ENCODE data around the gene ELMOD1. TPM values are rescaled to one million over a fixed set of nuclear protein-coding genes. Genes with fewer than 3 reads are reported as not detected.

ELMOD1 gene
- polyA plus RNA-seq, 1 donor = 0.12 TPM

DNA sequence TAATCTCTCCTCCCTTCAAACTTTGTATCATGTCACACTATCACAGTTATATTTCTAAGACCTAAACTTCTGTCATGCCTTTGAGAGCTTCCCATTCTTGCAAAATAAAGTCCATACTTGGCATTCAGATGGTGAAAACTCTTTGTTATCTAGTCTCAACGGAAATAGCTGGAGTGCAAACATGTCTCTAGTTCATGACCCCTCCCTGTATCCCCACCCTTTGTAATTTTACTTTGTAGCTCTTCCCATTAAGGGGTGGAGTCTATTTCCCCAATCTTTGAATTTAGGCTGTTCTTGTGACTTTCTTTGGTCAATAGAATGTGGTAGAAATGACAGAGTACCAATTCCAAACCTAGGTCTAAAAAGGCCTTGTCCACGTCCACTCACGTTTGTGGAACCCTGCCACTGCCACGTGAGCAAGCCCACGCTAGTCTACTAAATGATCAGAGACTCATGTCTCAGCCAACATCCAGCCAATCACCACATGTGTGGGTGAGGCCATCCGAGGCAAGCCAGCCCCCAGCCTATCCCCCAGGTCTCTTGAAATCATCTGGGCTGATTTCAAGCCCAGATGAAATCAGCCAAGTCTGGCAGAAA, 97.5 kb downstream of the ELMOD1 start:
- DNase-seq = no peak

GRCh38 chr11:107689317-107690202, 98.6 kb downstream of the ELMOD1 start:
- peak; percentile 62 for DNase-seq

DNA sequence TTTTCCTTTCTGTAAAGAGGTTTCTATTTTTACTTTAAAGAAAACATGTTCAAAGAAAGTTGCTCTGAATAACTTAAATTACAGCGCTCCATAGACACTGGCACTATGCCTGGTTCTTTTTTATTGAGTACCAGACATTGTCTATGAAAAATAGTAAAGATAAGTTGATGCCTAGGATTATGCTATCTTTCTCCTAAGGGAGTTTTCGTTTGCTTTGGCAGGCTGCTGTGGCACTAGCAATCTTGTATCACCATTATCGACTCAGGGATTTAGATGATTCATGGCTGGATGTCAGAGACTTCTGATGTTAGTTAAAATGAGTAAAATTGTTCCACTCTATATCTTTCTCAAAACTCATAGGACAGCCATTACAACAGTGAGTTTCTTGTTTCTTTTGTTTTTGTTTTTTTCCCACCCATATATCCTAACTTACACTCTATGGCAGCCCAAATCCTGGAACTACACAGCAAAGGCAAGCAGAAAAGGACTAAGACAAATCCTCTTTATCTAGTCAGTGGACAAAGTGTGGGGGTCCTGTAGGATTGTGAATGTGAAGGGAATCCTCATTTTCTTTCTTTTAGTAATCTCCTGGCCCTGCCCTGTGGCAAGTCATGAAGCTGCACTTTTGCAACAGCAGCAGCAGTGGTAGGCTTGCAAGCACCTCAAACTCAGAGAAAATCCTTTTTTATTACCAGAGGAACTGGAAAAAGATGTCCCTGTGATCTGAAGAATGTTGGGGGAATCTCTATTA, 100.2 kb downstream of the ELMOD1 start:
- no peak for DNase-seq

DNA sequence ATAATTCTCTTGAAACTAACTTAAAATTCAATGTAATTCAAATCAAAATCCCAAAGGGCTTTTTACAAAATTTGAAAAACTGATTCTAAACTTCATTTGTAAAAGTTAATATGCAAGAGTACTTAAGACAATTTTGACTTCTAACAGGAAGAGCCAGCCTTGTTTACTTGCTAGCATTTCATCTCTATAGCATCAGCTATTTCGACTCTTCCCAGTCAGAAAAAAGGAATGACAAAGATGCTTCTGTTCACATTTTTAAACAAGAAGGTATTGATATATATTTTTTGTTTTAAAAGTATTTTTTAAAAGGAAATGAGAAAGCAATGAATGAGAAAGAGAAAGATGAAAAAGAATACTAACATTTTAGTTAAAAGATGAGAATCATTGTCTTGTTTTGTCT, 104.5 kb downstream of the ELMOD1 start:
- DNase-seq = no peak

GRCh38 chr11:107696140-107696539, 105.2 kb downstream of the ELMOD1 start:
- DNase-seq = no peak

- no peak for DNase-seq
These were observed 106.3 kb downstream of the ELMOD1 start for GRCh38 chr11:107697291-107697690.

DNA sequence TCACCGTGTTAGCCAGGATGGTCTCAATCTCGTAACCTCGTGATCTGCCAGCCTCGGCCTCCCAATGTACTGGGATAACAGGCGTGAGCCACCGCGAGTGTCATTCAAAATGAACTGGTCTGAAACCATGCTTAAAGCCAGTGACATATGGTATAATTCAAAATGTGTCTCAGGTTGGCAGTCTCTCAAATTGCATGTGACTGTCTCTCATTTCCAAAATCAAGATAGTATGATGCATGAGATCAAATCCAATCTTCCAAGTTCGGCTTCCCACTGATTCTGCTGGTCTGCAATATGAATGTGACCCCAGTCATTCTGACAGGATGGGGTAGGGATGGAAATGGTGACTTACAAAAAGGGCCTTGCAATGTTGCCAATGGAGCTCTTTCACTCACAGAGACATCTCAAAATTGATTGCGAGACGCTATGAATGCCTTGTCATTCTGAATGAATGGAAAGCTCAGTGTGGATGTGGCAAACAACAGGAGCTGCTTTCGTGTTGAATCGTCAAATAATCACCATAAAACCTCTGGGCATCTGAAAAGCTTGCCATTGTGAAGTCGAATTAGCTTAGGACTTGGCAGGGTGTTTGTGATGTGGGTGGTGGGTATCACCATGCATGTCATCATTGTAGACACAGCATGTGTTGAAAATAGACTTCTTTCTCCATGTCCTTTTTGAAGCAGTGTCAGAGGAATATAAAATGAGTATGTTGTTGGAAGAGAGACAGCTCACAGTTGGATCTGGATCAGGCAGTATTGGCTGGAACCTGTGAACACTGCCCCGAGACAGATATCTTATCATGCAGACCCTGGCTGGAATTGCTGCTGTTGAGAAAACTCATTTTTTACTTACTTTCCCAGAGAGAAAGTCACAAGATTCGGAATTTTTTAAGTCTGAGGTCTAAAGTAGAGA, 108.7 kb downstream of the ELMOD1 start:
- no peak for DNase-seq

GRCh38 chr11:107702109-107702660, 111.2 kb downstream of the ELMOD1 start:
- no peak for DNase-seq

GRCh38 chr11:107702723-107703122, 111.8 kb downstream of the ELMOD1 start:
- no peak for DNase-seq

DNA sequence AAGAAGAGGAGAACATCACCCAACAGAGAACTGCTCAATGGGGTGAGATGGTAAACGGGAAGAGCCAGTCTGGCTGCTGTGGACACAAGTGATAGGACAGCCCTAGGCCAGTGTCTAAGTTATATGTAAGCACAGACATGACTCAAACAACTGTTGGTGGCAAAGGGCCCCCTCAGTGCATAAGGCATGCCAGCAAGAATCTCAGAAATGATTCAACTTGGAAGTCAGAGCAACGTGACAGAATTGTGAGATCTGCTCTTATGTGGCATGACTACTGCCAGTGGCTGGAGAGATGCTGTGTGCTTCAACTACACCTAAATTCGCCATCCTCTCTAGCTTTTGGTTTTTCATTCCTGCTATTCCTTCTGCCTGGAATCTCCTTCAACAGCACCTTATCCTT, 113.5 kb downstream of the ELMOD1 start:
- DNase-seq = no peak

DNA sequence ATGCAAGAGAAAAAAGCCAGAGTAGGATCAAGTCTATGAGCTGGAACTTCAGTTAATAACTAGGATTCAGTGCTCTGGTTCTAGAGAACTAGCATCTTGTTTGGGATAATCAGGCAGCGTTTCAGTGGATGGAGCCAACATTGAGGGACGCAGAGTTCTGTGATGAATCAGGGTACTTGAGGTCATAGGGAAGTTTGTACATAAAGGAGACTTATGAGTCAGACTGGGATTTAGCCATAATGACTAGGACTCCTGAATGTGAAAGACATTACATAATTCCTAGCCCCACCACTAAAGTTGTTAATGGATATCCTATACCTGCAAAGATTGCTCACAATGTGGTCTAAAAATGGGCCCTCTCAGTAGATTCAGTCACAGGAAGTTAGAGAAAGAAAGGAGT, 114.1 kb downstream of the ELMOD1 start:
- no peak for DNase-seq

DNA sequence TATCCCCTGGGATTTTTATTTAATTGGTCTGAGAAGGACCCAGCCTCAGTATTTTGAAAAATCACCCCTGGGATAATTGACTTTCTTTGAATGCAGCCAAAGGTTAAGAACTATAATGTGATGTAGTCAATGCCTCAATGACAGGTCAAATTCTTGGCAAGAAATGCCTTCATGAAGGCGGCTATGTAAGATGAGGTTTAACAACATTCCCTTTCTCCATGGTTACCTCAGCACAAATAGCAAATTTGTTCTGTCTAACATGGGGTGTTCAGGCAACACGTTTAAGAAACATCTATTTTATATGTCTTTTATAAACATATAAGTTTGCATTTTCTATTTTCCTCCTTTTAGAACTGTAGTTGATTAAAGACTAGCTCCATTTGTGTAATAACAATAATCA, 115.6 kb downstream of the ELMOD1 start:
- no peak for DNase-seq

DNA sequence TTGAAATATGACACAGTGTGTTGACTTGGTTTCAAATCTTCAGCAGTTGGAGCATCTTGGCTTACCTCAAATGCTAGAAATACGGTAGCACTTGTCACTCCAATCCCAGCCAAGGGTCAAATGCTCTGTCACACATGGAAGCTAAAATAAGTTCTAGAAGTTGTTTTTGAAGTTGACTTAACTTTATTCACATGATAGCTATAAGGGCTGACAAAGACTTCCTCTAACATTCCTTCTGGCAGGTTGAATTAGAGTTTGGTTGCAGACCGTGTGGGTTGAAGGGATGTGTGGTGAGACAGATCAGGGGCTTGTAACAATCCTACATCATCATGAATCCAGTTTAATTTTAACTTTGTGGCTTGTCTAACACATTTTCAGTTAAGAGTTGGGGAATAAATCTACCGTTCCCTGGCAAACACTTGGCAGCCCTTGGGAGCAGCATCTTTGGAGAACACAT, 116.3 kb downstream of the ELMOD1 start:
- no peak for DNase-seq

DNA sequence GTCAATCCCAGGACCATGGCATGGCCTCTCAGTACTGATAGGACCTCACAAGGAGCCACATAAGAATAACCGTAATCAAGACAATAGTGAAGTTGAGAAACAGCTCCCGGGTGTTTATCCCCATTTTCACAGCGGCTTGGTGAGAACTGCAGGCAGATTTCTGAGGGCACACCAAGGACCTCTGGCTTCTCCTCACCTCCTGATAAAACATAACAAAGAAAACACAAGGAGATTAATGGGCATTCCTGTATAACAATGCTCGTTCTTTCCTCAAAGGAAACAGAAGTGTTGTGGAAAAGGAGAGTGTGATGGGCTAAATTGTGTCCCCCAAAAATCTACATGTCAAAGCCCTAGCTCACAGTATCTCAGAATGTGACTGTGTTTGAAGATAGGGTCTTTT, 116.9 kb downstream of the ELMOD1 start:
- no peak for DNase-seq

GRCh38 chr11:107708792-107709191, 117.8 kb downstream of the ELMOD1 start:
- no peak for DNase-seq

- DNase-seq = no peak
These were observed 119.4 kb downstream of the ELMOD1 start for GRCh38 chr11:107710301-107710700.

GRCh38 chr11:107711861-107712755, 121.2 kb downstream of the ELMOD1 start, which contains the start of gene SLN:
SLN (minus strand) TSS chr11:107712056.
- no peak for DNase-seq

DNA sequence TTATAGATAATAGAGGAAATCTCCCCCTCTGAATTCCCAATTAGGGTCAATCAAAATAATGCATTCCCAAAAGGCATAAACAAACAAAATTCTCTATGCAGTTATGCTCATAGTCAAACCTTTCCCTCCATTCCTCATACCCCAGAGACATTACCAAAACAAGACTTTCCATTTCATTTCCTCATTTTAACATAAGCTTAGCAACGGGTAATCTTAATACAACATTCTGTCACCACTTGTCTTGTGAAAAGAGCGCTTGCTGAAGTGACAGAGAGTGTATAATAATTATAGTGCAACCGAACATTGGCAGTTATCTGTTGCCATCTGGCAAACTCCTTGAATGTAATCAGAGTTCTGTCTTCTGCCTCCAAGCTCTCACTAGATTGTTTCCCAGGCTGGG, 122.1 kb downstream of the ELMOD1 start:
- no peak for DNase-seq

Data from left kidney (tissue), 2 donors.